Forelimb muscle (tissue), 1 donor: Measurements from ENCODE around the gene EFHD2. TPM values are rescaled to one million over a fixed set of nuclear protein-coding genes. Genes with fewer than 3 reads are reported as not detected.
"Not testable (repeated sequence)": the region's sequence is repeated elsewhere in the genome, so short reads cannot be mapped to it uniquely, and the experiment has no call there.

Experiments
- DNase-seq: peaks from one replicate; pipeline ENCODE4 v3.0.0-alpha.2; 2013; ENCODE audit warnings: low read depth
- polyA plus RNA-seq: library from polyadenylated mRNA; unstranded; fragments of 120-200 nt; gene quantifications from one replicate; pipeline ENCODE4 v1.2.1, GENCODE V29; 2013; ENCODE audit not compliant: insufficient read length

EFHD2 gene
- polyA plus RNA-seq, 1 donor = 28.8 TPM

DNA sequence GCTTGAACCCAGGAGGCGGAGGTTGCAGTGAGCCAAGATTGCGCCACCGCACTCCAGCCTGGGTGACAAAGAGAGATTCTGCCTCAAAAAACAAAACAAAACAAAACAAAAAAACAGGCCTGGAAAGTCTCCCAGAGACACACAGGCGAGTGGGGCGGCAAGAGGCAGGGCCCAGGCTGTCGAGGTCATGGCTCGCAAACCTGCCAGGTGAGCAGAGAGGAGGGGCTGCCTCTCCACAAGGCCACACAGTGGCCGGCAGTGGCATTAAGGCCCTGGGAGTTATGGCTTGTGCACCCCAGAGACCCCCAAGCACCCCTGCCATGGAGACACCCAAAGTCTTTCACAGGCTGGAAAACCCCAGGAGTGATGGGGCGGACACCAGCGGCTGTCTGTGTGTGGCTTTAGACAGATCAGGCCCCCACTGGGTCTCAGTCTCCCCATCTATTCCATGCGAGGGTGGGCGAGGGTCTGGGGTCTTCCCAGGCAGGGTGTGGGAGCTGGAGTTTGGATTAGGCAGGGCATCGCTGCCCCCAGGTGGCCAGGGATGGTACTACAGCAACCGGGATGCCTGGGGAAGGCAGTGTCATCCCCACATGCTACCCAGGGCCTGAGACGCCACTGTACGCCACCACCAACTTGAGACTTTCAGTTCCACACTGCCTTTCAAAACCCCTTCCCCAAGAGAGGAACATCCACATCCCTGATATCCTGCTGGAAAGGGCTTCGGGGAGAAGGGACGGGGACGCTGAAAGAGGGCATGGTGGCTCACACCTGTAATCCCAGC, 21.3 kb downstream of the EFHD2 start:
- DNase-seq = no peak

GRCh38 chr1:15431571-15431948, 21.9 kb downstream of the EFHD2 start:
- no peak for DNase-seq

DNA sequence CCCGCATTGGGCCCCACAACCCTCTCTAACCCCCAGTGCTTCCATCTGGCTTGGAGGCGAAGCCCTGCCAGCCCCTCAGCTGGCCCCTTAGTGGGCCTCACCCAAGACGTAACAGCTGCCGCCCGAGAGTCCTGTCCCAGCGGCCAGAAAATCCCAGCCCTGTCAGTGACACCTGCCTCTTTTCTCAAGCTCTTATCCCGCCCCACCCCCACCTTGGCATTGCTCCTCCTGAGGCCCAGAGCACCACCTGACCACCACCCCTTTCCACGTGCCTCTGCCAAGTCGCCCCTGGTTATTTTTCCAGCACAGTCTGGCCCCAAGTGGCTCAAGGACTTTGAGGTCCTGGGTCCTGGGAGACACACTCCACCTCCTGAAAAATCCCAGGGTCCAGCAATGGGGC, 22.6 kb downstream of the EFHD2 start:
- no peak for DNase-seq

GRCh38 chr1:15433471-15433870, 23.8 kb downstream of the EFHD2 start:
- no peak for DNase-seq

- DNase-seq = not testable (repeated sequence)
Observed at GRCh38 chr1:15434739-15435138, 25.1 kb downstream of the EFHD2 start.

DNA sequence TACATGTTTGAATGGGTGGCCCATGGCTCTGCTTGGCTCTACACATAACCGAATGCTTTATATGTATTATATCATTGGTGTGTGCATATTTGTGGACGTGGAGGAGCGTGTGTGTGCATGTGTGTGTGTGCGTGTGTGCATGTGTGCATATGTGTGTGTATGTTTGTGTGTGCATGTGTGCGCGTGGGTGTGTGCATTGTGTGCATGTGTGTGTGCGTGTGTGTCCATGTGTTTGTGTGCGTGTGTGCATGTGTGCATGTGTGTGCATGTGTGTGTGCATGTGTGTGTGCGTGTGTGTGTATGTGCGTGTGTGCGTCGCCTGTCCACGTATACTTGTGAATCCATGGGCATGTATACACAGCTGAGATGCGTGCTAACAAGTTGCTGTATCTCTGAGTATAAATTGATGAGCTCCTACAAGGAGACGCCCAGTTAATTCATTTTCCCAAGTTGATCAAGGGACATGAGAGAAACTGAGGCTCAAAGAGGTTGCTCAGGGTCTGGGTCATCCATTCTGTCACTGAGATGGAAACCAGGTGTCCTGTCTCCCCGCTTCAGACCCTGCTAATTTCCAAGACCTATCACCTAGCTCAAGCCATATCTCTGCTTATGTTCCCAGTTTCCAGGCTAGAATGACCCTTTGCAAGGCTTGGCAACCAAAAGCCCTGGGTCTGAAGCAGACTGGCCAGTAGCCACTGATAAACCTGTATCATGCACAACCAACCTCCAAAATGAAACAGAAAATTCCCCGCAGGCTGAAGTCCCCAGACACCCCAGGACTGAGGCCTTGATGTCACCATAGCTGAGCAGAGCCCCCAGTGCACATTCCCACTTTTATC, 25.8 kb downstream of the EFHD2 start:
- DNase-seq = no peak

DNA sequence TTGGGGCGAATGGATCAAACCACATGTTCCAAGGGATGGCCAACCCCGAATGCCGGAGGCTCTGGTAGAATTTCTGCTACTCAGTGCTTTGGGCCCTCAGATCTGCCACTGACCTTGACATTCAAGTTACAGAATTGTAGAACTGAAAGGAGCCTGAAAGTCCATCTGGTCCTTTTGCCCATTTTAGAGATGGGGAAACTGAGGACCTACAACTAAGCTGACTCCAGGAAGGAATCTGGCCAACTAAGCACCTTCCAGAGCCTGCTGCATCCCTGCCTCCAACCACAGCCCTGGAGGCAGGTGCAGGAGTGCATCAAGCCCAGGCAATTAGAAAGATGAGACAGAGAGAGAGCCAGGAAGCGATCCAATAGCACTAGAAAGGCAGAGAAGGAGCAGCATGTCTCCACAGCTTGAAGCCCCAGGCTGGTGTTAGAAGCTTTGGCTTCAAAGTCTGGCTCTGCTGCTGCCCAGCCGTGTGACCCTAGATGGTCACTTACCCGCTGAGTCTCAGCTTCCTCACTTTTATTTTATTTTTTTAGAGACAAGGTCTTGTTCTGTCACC, 27.3 kb downstream of the EFHD2 start:
- DNase-seq = no peak

DNA sequence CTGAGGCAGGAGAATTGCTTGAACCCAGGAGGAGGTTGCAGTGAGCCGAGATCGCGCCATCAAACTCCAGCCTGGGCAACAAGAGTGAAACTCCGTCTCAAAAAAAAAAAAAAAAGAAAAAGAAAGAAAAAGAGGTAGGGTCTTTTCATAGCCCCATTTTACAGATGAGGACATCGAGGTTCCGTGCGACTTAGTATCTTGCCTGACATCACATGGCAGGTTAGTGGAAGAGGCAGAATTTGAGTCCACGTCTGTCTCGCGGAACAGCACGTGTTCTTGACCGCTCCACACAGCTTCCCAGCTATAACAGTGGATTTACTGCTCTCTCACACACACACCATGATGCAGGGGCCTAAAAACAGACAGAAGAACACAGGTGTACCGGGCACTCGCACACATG, 29.6 kb downstream of the EFHD2 start:
- no peak for DNase-seq

DNA sequence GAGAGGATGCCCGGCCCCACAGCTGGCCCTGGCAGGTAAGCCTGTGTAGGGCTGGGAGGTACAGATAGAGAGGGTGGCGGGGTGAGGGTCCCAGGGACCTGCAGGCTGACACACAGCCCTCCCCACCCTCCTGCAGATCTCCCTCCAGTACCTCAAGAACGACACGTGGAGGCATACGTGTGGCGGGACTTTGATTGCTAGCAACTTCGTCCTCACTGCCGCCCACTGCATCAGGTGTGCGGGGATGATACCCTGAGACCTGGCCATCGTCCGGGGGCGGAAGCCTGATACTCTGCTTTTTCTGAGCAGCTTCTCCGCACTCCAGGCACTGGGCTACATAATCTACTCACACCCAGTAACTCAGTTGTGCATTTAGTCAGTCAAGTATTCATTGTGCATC, 30.7 kb downstream of the EFHD2 start:
- DNase-seq = no peak

GRCh38 chr1:15441247-15441646, 31.6 kb downstream of the EFHD2 start:
- DNase-seq = no peak

DNA sequence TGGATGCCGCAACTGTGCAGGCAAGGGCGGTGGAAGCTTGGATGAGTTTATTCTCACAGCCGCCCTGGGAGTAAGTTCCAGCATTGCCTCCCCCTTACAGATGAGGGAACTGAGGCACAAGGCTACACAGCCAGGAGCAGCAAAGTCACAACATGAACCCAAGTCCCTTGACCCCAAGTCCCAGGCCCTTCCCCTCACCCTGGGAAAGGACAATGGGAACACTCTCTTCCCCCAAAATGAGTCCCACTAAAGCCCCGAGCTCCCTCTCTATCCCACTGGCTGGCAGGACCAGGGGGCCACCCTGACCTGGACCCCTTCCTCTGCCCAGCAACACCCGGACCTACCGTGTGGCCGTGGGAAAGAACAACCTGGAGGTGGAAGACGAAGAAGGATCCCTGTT, 32.4 kb downstream of the EFHD2 start:
- no peak for DNase-seq

- no peak for DNase-seq
Observed at GRCh38 chr1:15442759-15443158, 33.1 kb downstream of the EFHD2 start.

- DNase-seq = no peak
Observed at GRCh38 chr1:15443281-15443680, 33.6 kb downstream of the EFHD2 start.

- DNase-seq = no peak
Observed at GRCh38 chr1:15444468-15445389, 35.0 kb downstream of the EFHD2 start.

GRCh38 chr1:15445390-15446122, 35.9 kb downstream of the EFHD2 start:
- no peak for DNase-seq

- no peak for DNase-seq
Observed at GRCh38 chr1:15446212-15446611, 36.5 kb downstream of the EFHD2 start.

- no peak for DNase-seq
Observed at GRCh38 chr1:15448877-15449462, 39.3 kb downstream of the EFHD2 start.

DNA sequence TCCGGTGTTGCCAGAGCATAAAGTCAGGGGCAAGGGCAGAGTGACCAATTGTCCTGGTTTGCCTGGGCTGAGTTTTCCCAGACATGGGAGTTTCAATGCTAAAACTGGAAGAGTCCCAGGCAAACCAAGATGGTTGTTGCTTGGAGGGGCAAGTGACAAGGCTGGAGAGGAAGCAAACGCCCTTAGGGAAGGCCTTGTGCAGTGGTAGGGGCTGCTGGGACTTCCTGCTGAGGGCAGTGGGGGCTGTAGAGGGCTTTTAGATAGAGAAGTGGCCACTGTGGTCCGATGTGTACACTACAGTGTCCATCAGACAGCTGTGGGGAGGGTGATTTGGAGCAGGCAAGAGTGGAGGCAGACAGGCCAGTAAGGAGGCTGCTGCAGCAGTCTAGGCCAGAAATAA, 39.9 kb downstream of the EFHD2 start:
- DNase-seq = no peak

GRCh38 chr1:15451014-15451722, 41.5 kb downstream of the EFHD2 start:
- DNase-seq = no peak

GRCh38 chr1:15452216-15452615, 42.5 kb downstream of the EFHD2 start:
- DNase-seq = no peak
